Activated T-helper 2 cell treated with anti-CD3 and anti-CD28 coated beads, Interferon-gamma antibody, Interleukin-2, Interleukin-4, amounts not matched to agents 10 μg/mL and 5 μg/mL and 100 μg/mL, durations not matched to agents 14 hours and 24 hours and 36 hours (primary cell): Measurements from ENCODE around the gene CELF6. TPM values are rescaled to one million over a fixed set of nuclear protein-coding genes. Genes with fewer than 3 reads are reported as not detected.
A peak's percentile ranks its signal among the peaks of the same experiment; 100 is the strongest.

Experiments used
- DNase-seq: peaks from one replicate; pipeline ENCODE4 v3.0.0; 2021; ENCODE audit warnings: low spot score
- H3K27ac Mint-ChIP-seq: one replicate; pipeline ENCODE4 v1.8.0; 2021; ENCODE audit warnings: mixed read lengths
- H3K27me3 Mint-ChIP-seq: one replicate; pipeline ENCODE4 v1.8.0; 2021; ENCODE audit warnings: low read depth, mixed read lengths
- H3K36me3 Mint-ChIP-seq: one replicate; pipeline ENCODE4 v1.8.0; 2021; ENCODE audit warnings: low read depth, mixed read lengths
- H3K4me1 Mint-ChIP-seq: one replicate; pipeline ENCODE4 v1.8.0; 2021; ENCODE audit warnings: low read depth, mixed read lengths
- H3K4me3 Mint-ChIP-seq: one replicate; pipeline ENCODE4 v1.8.0; 2021; ENCODE audit warnings: low read depth, mild to moderate bottlenecking, moderate library complexity, mixed read lengths
- H3K9me3 Mint-ChIP-seq: one replicate; pipeline ENCODE4 v1.8.0; 2021; ENCODE audit warnings: mixed read lengths
- intact Hi-C: fragments of 100-400 bp; cut with micrococcal nuclease; formaldehyde crosslinking; loops from one replicate; pipeline ENCODE4 v1.15.1; 2023
- total RNA-seq: library from RNA; stranded (reverse); gene quantifications from 2 replicates; pipeline ENCODE4 v1.2.3, GENCODE V29; 2022

The CELF6 gene
- total RNA-seq, 1 donor from 2014 or later: 0.16 TPM

- H3K4me3 Mint-ChIP-seq: no peak overlapping the region
- no peak overlapping the region for H3K27ac Mint-ChIP-seq
- no peaks in the 10 kb centered on the region for H3K4me1 Mint-ChIP-seq
- H3K9me3 Mint-ChIP-seq: no peaks in the 10 kb centered on the region
- no peak for DNase-seq
- intact Hi-C loops: no loop called here
- H3K36me3 Mint-ChIP-seq: peaks cover 10% of the 10 kb centered on the region
- H3K27me3 Mint-ChIP-seq: no peaks in the 10 kb centered on the region
Observed at GRCh38 chr15:72341361-72341760, 21.4 kb upstream of the CELF6 start.

GRCh38 chr15:72340366-72340765 lies 20.4 kb upstream of the CELF6 start:
- Mint-ChIP-seq H3K27me3 (no peaks in the 10 kb centered on the region), H3K9me3 (no peaks in the 10 kb centered on the region), H3K36me3 (peaks cover 5% of the 10 kb centered on the region), H3K4me1 (no peaks in the 10 kb centered on the region), H3K27ac (no peak overlapping the region), H3K4me3 (no peak overlapping the region)
- intact Hi-C loops: no loop called here
- no peak for DNase-seq

- Mint-ChIP-seq H3K4me1 (no peaks in the 10 kb centered on the region), H3K27ac (no peak overlapping the region), H3K36me3 (peaks cover 3% of the 10 kb centered on the region), H3K27me3 (no peaks in the 10 kb centered on the region), H3K4me3 (no peak overlapping the region), H3K9me3 (no peaks in the 10 kb centered on the region)
- DNase-seq: no peak
- intact Hi-C loops: no loop called here
Observed at GRCh38 chr15:72339777-72340177, 19.8 kb upstream of the CELF6 start.

- peaks cover 3% of the 10 kb centered on the region for H3K36me3 Mint-ChIP-seq
- H3K27me3 Mint-ChIP-seq: no peaks in the 10 kb centered on the region
- H3K9me3 Mint-ChIP-seq: no peaks in the 10 kb centered on the region
- intact Hi-C loops: no loop called here
- H3K4me3 Mint-ChIP-seq: no peak overlapping the region
- H3K4me1 Mint-ChIP-seq: no peaks in the 10 kb centered on the region
- H3K27ac Mint-ChIP-seq: no peak overlapping the region
- DNase-seq: no peak
Observed at GRCh38 chr15:72338617-72339321, 18.8 kb upstream of the CELF6 start.

GRCh38 chr15:72338148-72338547 lies 18.2 kb upstream of the CELF6 start:
- intact Hi-C loops: no loop called here
- H3K4me1 Mint-ChIP-seq: no peaks in the 10 kb centered on the region

GRCh38 chr15:72334842-72335241 lies 14.9 kb upstream of the CELF6 start:
- Mint-ChIP-seq H3K4me1 (no peaks in the 10 kb centered on the region), H3K9me3 (no peaks in the 10 kb centered on the region), H3K27me3 (no peaks in the 10 kb centered on the region), H3K4me3 (no peak overlapping the region), H3K27ac (no peak overlapping the region), H3K36me3 (no peaks in the 10 kb centered on the region)
- DNase-seq: no peak
- intact Hi-C loops: no loop called here

More at GRCh38 chr15:72338148-72338547, 18.2 kb upstream of the CELF6 start:
- Mint-ChIP-seq H3K9me3 (no peaks in the 10 kb centered on the region), H3K36me3 (no peaks in the 10 kb centered on the region), H3K27me3 (no peaks in the 10 kb centered on the region), H3K27ac (no peak overlapping the region), H3K4me3 (no peak overlapping the region)
- no peak for DNase-seq

GRCh38 chr15:72331021-72331420 lies 11.1 kb upstream of the CELF6 start:
- H3K27me3 Mint-ChIP-seq: no peaks in the 10 kb centered on the region
- intact Hi-C loops: no loop called here
- no peak overlapping the region for H3K4me3 Mint-ChIP-seq
- DNase-seq: no peak
- no peaks in the 10 kb centered on the region for H3K9me3 Mint-ChIP-seq
- no peaks in the 10 kb centered on the region for H3K4me1 Mint-ChIP-seq
- H3K36me3 Mint-ChIP-seq: peaks cover 3% of the 10 kb centered on the region
- H3K27ac Mint-ChIP-seq: no peak overlapping the region

- Mint-ChIP-seq H3K9me3 (peaks cover 9% of the 10 kb centered on the region), H3K27me3 (peaks cover 12% of the 10 kb centered on the region)
- intact Hi-C loops: no loop called here
Observed at GRCh38 chr15:72323752-72324151, 3.8 kb upstream of the CELF6 start.

GRCh38 chr15:72319360-72319984 lies 485 bp downstream of the CELF6 start:
- peaks cover 19% of the 10 kb centered on the region for H3K27me3 Mint-ChIP-seq
- H3K4me3 Mint-ChIP-seq: peak overlapping the region; percentile 62
- DNase-seq: peak; percentile 39
- peaks cover 16% of the 10 kb centered on the region for H3K4me1 Mint-ChIP-seq
- peaks cover 7% of the 10 kb centered on the region for H3K9me3 Mint-ChIP-seq
- intact Hi-C loops: loop anchor here (10.0 kb wide), 2 partner anchors 275 to 355 kb away; no protein-coding TSS in a partner anchor
- H3K27ac Mint-ChIP-seq: no peak overlapping the region
- H3K36me3 Mint-ChIP-seq: peaks cover 5% of the 10 kb centered on the region

More at GRCh38 chr15:72323752-72324151, 3.8 kb upstream of the CELF6 start:
- Mint-ChIP-seq H3K4me1 (peaks cover 10% of the 10 kb centered on the region), H3K27ac (no peak overlapping the region), H3K36me3 (peaks cover 10% of the 10 kb centered on the region), H3K4me3 (no peak overlapping the region)
- no peak for DNase-seq

GRCh38 chr15:72318408-72318942 lies 1.5 kb downstream of the CELF6 start:
- Mint-ChIP-seq H3K4me1 (peaks cover 16% of the 10 kb centered on the region), H3K27ac (no peak overlapping the region), H3K4me3 (peak overlapping the region; percentile 62), H3K9me3 (no peaks in the 10 kb centered on the region), H3K27me3 (peaks cover 19% of the 10 kb centered on the region), H3K36me3 (no peaks in the 10 kb centered on the region)
- no peak for DNase-seq
- intact Hi-C loops: loop anchor here (10.0 kb wide), 2 partner anchors 276 to 356 kb away; no protein-coding TSS in a partner anchor

GRCh38 chr15:72315706-72316370 lies 4.1 kb downstream of the CELF6 start:
- Mint-ChIP-seq H3K4me3 (no peak overlapping the region), H3K9me3 (no peaks in the 10 kb centered on the region), H3K36me3 (no peaks in the 10 kb centered on the region), H3K4me1 (peaks cover 15% of the 10 kb centered on the region), H3K27ac (no peak overlapping the region), H3K27me3 (peaks cover 18% of the 10 kb centered on the region)
- intact Hi-C loops: loop anchor here (10.0 kb wide), 2 partner anchors 279 to 359 kb away; no protein-coding TSS in a partner anchor
- no peak for DNase-seq

- no peak for DNase-seq
- Mint-ChIP-seq H3K27me3 (peaks cover 9% of the 10 kb centered on the region), H3K36me3 (no peaks in the 10 kb centered on the region), H3K9me3 (no peaks in the 10 kb centered on the region), H3K4me1 (peaks cover 7% of the 10 kb centered on the region), H3K27ac (no peak overlapping the region), H3K4me3 (no peak overlapping the region)
- intact Hi-C loops: loop anchor here (10.0 kb wide), 2 partner anchors 281 to 361 kb away; no protein-coding TSS in a partner anchor
Observed at GRCh38 chr15:72313881-72314280, 6.1 kb downstream of the CELF6 start.
